ENCODE data around the gene RNF150. TPM values are rescaled to one million over a fixed set of nuclear protein-coding genes. Genes with fewer than 3 reads are reported as not detected.

The RNF150 gene
- total RNA-seq, 1 experiment from 2014 or later, result 1.3 TPM

- in situ Hi-C loops (cut with HindIII; ENCODE audit: low pct_unique_long_range_greater_than_20kb, low sequenced_read_pairs), result no loop called here
Observed at GRCh38 chr4:141107927-141108326, 25.3 kb downstream of the RNF150 start.

GRCh38 chr4:141102367-141102766, 30.9 kb downstream of the RNF150 start:
- ChIA-PET POLR2A (no interaction called here), CTCF (no interaction called here)
- Histone ChIP-seq H3K4me3 (ENCODE audit: low read depth in 2 of 2, low read length in 2 of 2) (no peak overlapping the region), H3K4me1 (ENCODE audit: control insufficient read depth, insufficient read depth, low read length) (no peaks in the 10 kb centered on the region), H3K36me3 (ENCODE audit: control insufficient read depth, insufficient read depth, low read length) (no peaks in the 10 kb centered on the region), H3K9me3 (ENCODE audit: control insufficient read depth, insufficient read depth, low read depth, low read length) (no peaks in the 10 kb centered on the region), H3K27ac (ENCODE audit: low read length) (no peak overlapping the region), H3K27me3 (ENCODE audit: control insufficient read depth, insufficient read depth, low read length) (no peaks in the 10 kb centered on the region)
- in situ Hi-C loops (cut with HindIII; ENCODE audit: low pct_unique_long_range_greater_than_20kb, low sequenced_read_pairs) (no loop called here), intact Hi-C loops (cut with micrococcal nuclease; ENCODE audit: unreplicated experiment) (no loop called here)
- TF ChIP-seq SIN3A (IDR thresholded peaks at IDR 0.05; ENCODE audit: borderline replicate concordance, insufficient read depth, low read depth, low read length) (no peak), TCF7L2 (IDR thresholded peaks at IDR 0.05; ENCODE audit: low read depth, low read length) (no peak), CTCF (IDR thresholded peaks at IDR 0.05) (no peak), REST (IDR thresholded peaks at IDR 0.05; ENCODE audit: insufficient read depth in 1 of 2, low read depth in 2 of 2, low read length in 1 of 2) (no peak), POLR2AphosphoS5 (IDR thresholded peaks at IDR 0.05; ENCODE audit: low read depth, low read length) (no peak)
- no peak for DNase-seq (ENCODE audit: low read depth, low spot score)
- BruUV-seq (replicated peaks), result no TSS peak
- no peak for ATAC-seq

More at GRCh38 chr4:141107927-141108326, 25.3 kb downstream of the RNF150 start:
- no peak for ATAC-seq
- H3K4me1 ChIP-seq (ENCODE audit: control insufficient read depth, insufficient read depth, low read length), result no peaks in the 10 kb centered on the region
- no peak overlapping the region for H3K4me3 ChIP-seq (ENCODE audit: low read depth in 2 of 2, low read length in 2 of 2)
- ChIA-PET CTCF (no interaction called here), POLR2A (no interaction called here)
- no peaks in the 10 kb centered on the region for H3K9me3 ChIP-seq (ENCODE audit: control insufficient read depth, insufficient read depth, low read depth, low read length)
- intact Hi-C loops (cut with micrococcal nuclease; ENCODE audit: unreplicated experiment), result no loop called here
- DNase-seq (ENCODE audit: low read depth, low spot score), result no peak
- no peak overlapping the region for H3K27ac ChIP-seq (ENCODE audit: low read length)
- H3K27me3 ChIP-seq (ENCODE audit: control insufficient read depth, insufficient read depth, low read length), result no peaks in the 10 kb centered on the region
- H3K36me3 ChIP-seq (ENCODE audit: control insufficient read depth, insufficient read depth, low read length), result no peaks in the 10 kb centered on the region
- no TSS peak for BruUV-seq (replicated peaks)
- TF ChIP-seq SIN3A (IDR thresholded peaks at IDR 0.05; ENCODE audit: borderline replicate concordance, insufficient read depth, low read depth, low read length) (no peak), CTCF (IDR thresholded peaks at IDR 0.05) (no peak), REST (IDR thresholded peaks at IDR 0.05; ENCODE audit: insufficient read depth in 1 of 2, low read depth in 2 of 2, low read length in 1 of 2) (no peak), POLR2AphosphoS5 (IDR thresholded peaks at IDR 0.05; ENCODE audit: low read depth, low read length) (no peak), TCF7L2 (IDR thresholded peaks at IDR 0.05; ENCODE audit: low read depth, low read length) (no peak)
